Mesenchymal stem cell (in vitro differentiated cells and primary cell): Measurements from ENCODE around the gene MED9.

Experiments
- DNase-seq: peaks from one replicate; pipeline ENCODE4 v3.0.0-alpha.2; 2013
- H2AFZ ChIP-seq: one replicate; pipeline ENCODE4 v1.6.1; 2013; ENCODE audit warnings: low read depth, mild to moderate bottlenecking, control low read depth, inconsistent platforms, low read length, moderate library complexity
- H2AK5ac ChIP-seq: 2 replicates; pipeline ENCODE4 v1.6.1; 2013; ENCODE audit warnings: low read length, moderate library complexity, mild to moderate bottlenecking, inconsistent platforms; ENCODE audit not compliant: severe bottlenecking
- H2BK120ac ChIP-seq: one replicate; pipeline ENCODE4 v1.6.1; 2013; ENCODE audit warnings: low read depth, mild to moderate bottlenecking, inconsistent platforms, low read length, moderate library complexity
- H2BK12ac ChIP-seq, 2 experiments: one replicate each; pipeline ENCODE4 v1.6.1; 2013; ENCODE audit warnings: inconsistent platforms in 2 of 2, low read length in 2 of 2, mild to moderate bottlenecking in 2 of 2, moderate library complexity in 2 of 2, control low read depth in 1 of 2
- H2BK15ac ChIP-seq: one replicate; pipeline ENCODE4 v1.6.1; 2013; ENCODE audit warnings: mild to moderate bottlenecking, low read depth, inconsistent platforms; ENCODE audit not compliant: poor library complexity, severe bottlenecking
- H2BK5ac ChIP-seq: 2 replicates; pipeline ENCODE4 v1.6.1; 2013; ENCODE audit warnings: low read depth, mild to moderate bottlenecking, low read length, control low read depth, inconsistent platforms; ENCODE audit not compliant: poor library complexity, severe bottlenecking
- H3K14ac ChIP-seq, 2 experiments: one replicate each; pipeline ENCODE4 v1.6.1; 2013; ENCODE audit warnings: inconsistent platforms in 2 of 2, low read length in 2 of 2, control low read depth in 1 of 2, mild to moderate bottlenecking in 1 of 2, moderate library complexity in 1 of 2
- H3K18ac ChIP-seq, 2 experiments: one replicate each; pipeline ENCODE4 v1.6.1; 2013; ENCODE audit warnings: inconsistent platforms in 2 of 2, low read length in 2 of 2, control low read depth in 1 of 2, low read depth in 1 of 2, mild to moderate bottlenecking in 1 of 2
- H3K23ac ChIP-seq, 2 experiments: one replicate each; pipeline ENCODE4 v1.6.1; 2013; ENCODE audit warnings: inconsistent platforms in 2 of 2, low read length in 2 of 2, mild to moderate bottlenecking in 2 of 2, moderate library complexity in 2 of 2, control low read depth in 1 of 2
- H3K27ac ChIP-seq: 2 replicates; pipeline ENCODE4 v1.5.1; 2013; ENCODE audit warnings: mild to moderate bottlenecking, moderate library complexity, low read length, control low read depth, inconsistent platforms; ENCODE audit not compliant: poor library complexity, severe bottlenecking
- H3K27me3 ChIP-seq, 2 experiments: 2 replicates each; pipeline versions ENCODE4 v1.6.1 to v1.7.0; 2013; ENCODE audit warnings: low read length in 2 of 2, mild to moderate bottlenecking in 2 of 2, moderate library complexity in 2 of 2, control low read depth in 1 of 2, inconsistent platforms in 1 of 2; ENCODE audit not compliant: control insufficient read depth in 1 of 2, insufficient read depth in 1 of 2
- H3K36me3 ChIP-seq, 2 experiments: 2 replicates each; pipeline versions ENCODE4 v1.6.1 to v1.7.0; 2013; ENCODE audit warnings: low read length in 2 of 2, control low read depth in 1 of 2, inconsistent platforms in 1 of 2, low read depth in 1 of 2, mild to moderate bottlenecking in 1 of 2; ENCODE audit not compliant: insufficient read depth in 2 of 2, control insufficient read depth in 1 of 2
- H3K4ac ChIP-seq, 2 experiments: one replicate each; pipeline ENCODE4 v1.6.1; 2013; ENCODE audit warnings: inconsistent platforms in 2 of 2, low read length in 2 of 2, mild to moderate bottlenecking in 2 of 2, moderate library complexity in 2 of 2, control low read depth in 1 of 2, low read depth in 1 of 2
- H3K4me1 ChIP-seq: 2 replicates; pipeline ENCODE4 v1.6.1; 2013; ENCODE audit warnings: low read depth, low read length, control low read depth; ENCODE audit not compliant: control insufficient read depth, insufficient read depth
- H3K4me2 ChIP-seq: 2 replicates; pipeline ENCODE4 v1.6.1; 2013; ENCODE audit warnings: low read length, mild to moderate bottlenecking, inconsistent platforms; ENCODE audit not compliant: poor library complexity, severe bottlenecking
- H3K4me3 ChIP-seq, 2 experiments: 2 replicates each; pipeline versions ENCODE4 v1.5.1 to v1.7.0; 2013; ENCODE audit warnings: low read length in 2 of 2, mild to moderate bottlenecking in 2 of 2, control low read depth in 1 of 2, low read depth in 1 of 2; ENCODE audit not compliant: insufficient read depth in 1 of 2
- H3K79me1 ChIP-seq: replicated peaks from 2 replicates; pipeline ENCODE4 v1.6.1; 2013; ENCODE audit warnings: mild to moderate bottlenecking, control low read depth, low read length, inconsistent platforms; ENCODE audit not compliant: poor library complexity, severe bottlenecking
- H3K9ac ChIP-seq: 2 replicates; pipeline ENCODE4 v1.7.0; 2013; ENCODE audit warnings: mild to moderate bottlenecking, low read length, moderate library complexity
- H3K9me3 ChIP-seq: 2 replicates; pipeline ENCODE4 v1.7.0; 2013; ENCODE audit warnings: mild to moderate bottlenecking, low read length; ENCODE audit not compliant: control insufficient read depth
- H4K8ac ChIP-seq: one replicate; pipeline ENCODE4 v1.6.1; 2013; ENCODE audit warnings: inconsistent platforms, mild to moderate bottlenecking, low read length, moderate library complexity
- H4K91ac ChIP-seq: one replicate; pipeline ENCODE4 v1.6.1; 2013; ENCODE audit warnings: mild to moderate bottlenecking, low read length, inconsistent platforms
- WGBS: methylation state at CpG from one replicate; pipeline ENCODE4 v1.1.7; 2013; ENCODE audit warnings: mixed read lengths; 5-methylcytosine and 5-hydroxymethylcytosine counted together

MED9 gene

DNA sequence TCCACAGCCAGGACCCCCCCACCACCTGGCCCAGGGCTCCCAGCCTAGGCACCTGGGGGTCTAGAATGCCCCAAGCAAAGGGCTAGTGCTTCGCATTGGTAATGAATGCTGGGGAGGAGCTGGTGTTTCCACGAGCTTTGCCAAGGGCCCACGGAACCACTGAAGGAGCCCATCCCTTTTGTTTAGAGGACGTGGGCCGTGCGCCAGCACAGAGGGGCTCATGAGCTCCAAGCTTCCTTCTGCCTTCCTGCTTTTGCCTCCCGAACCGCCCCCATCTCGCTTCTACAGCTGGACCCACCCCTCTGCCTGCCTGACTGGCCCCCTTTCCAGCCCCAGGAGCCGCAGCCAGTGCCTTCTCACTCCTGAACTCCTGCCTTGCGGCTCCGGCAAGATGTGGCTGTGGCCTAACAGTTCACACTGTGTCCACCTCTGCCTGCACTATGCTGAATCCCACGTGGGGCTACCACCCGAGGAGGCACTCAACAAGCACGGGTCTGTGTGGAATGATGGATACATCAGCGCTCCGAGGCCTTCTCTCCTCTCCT, 51.2 kb downstream of the MED9 start:
- Histone ChIP-seq H3K9ac (no peak overlapping the region), H3K4me2 (no peak overlapping the region), H3K79me1 (peaks cover 2% of the 10 kb centered on the region), H2BK15ac (no peak overlapping the region), H3K4ac (no peak overlapping the region), H3K36me3 (no peaks in the 10 kb centered on the region), H3K9me3 (no peaks in the 10 kb centered on the region), H3K27me3 (no peaks in the 10 kb centered on the region), H4K91ac (no peak overlapping the region), H3K18ac (no peak overlapping the region), H2BK12ac (no peak overlapping the region), H2BK5ac (no peak overlapping the region), H3K14ac (peak overlapping the region in 1 of 2 experiments; percentile 49), H3K4me1 (peaks cover 6% of the 10 kb centered on the region), H3K23ac (no peak overlapping the region), H4K8ac (no peak overlapping the region), H2BK120ac (no peak overlapping the region), H2AFZ (no peak overlapping the region), H2AK5ac (no peak overlapping the region), H3K4me3 (no peak overlapping the region), H3K27ac (no peak overlapping the region)
- no peak for DNase-seq
- 94% methylated on average over 17 of the region's 17 CpGs for WGBS

DNA sequence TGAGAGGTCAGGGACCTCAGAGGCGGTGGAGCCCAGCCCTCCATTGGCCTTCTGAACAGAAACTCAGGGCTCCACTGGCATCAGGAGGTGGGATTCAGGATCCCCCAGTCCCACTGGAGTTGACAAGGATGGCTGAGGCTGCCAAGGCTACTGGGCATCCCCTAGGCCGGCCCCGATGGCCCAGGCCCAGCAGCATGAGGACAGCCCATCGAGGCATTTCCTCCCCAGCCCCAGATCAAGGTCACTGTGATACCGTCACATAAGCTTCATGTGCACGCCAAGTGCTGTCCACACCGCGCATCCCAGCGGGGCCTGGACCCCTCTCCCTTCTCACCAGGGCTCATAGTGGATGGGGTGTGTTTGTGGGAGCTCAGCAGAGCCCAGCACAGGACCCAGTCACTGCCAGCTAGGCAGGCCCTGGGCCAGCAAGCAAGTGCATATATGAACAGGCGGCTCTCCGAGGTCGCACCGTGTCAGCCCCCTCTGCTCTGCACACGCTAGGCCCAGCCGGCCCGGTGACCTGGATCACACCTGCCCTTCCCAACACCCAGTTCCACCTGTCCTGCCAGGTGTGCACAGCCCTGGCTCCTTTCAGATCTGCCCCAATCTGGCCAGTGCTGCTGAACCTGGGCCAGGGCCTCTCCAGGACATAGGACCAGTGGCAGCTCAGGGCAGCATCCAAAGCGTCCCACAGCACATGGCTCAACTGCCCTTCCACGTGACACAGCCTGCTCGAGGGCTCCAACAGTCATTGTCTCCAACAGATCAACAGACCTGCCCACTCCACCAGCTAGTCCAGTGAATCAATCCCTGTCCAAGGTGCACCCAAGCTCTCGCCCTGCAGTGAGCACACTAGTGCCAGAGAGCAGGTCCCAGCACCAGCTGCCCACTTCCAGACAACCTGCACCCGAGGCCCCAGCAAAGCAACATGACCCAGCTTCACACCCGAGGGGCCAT, 52.2 kb downstream of the MED9 start:
- H3K4me3 ChIP-seq: no peak overlapping the region
- no peak overlapping the region for H2BK120ac ChIP-seq
- no peak overlapping the region for H3K4ac ChIP-seq
- H4K8ac ChIP-seq: no peak overlapping the region
- H2BK5ac ChIP-seq: no peak overlapping the region
- no peak overlapping the region for H3K9ac ChIP-seq
- H3K79me1 ChIP-seq: peaks cover 2% of the 10 kb centered on the region
- H3K14ac ChIP-seq: no peak overlapping the region
- H2BK12ac ChIP-seq: no peak overlapping the region
- no peak overlapping the region for H2BK15ac ChIP-seq
- no peaks in the 10 kb centered on the region for H3K9me3 ChIP-seq
- no peak overlapping the region for H3K27ac ChIP-seq
- H4K91ac ChIP-seq: no peak overlapping the region
- DNase-seq: no peak
- no peaks in the 10 kb centered on the region for H3K36me3 ChIP-seq
- no peak overlapping the region for H3K18ac ChIP-seq
- no peak overlapping the region for H3K4me2 ChIP-seq
- no peaks in the 10 kb centered on the region for H3K27me3 ChIP-seq
- no peak overlapping the region for H3K23ac ChIP-seq
- H3K4me1 ChIP-seq: no peaks in the 10 kb centered on the region
- H2AK5ac ChIP-seq: no peak overlapping the region
- no peak overlapping the region for H2AFZ ChIP-seq
- WGBS: 89% methylated on average over 21 of the region's 22 CpGs

DNA sequence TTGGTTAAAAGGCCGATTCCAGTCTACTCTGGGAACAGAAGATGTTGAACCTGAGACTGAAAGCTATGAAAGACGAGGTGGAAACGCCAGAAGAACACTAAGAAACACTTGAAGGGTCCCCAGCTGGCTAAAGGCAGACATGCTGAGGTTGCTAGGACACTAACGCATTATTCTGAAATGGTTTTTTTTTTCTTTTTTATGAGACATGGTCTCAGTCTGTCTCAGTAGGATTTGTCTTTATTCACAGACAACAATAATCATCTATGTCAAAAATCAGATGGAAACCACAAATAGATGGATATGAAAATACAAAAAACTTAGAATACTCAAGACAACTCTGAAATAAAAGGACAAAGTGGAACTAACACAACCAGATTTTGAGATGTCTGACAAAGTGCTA, 54.4 kb downstream of the MED9 start:
- no peak overlapping the region for H3K9ac ChIP-seq
- H2BK5ac ChIP-seq: no peak overlapping the region
- H4K8ac ChIP-seq: no peak overlapping the region
- DNase-seq: no peak
- H3K14ac ChIP-seq: no peak overlapping the region
- peaks cover 2% of the 10 kb centered on the region for H3K79me1 ChIP-seq
- H3K4me1 ChIP-seq: no peaks in the 10 kb centered on the region
- no peak overlapping the region for H3K27ac ChIP-seq
- H3K4ac ChIP-seq: no peak overlapping the region
- H3K4me3 ChIP-seq: no peak overlapping the region
- H3K9me3 ChIP-seq: no peaks in the 10 kb centered on the region
- H3K4me2 ChIP-seq: no peak overlapping the region
- no peak overlapping the region for H2BK12ac ChIP-seq
- H3K18ac ChIP-seq: no peak overlapping the region
- no peak overlapping the region for H2AK5ac ChIP-seq
- H3K27me3 ChIP-seq: no peaks in the 10 kb centered on the region
- no peak overlapping the region for H3K23ac ChIP-seq
- H2BK15ac ChIP-seq: no peak overlapping the region
- H4K91ac ChIP-seq: no peak overlapping the region
- H2AFZ ChIP-seq: no peak overlapping the region
- H3K36me3 ChIP-seq: no peaks in the 10 kb centered on the region
- 79% methylated on average over 3 of the region's 4 CpGs for WGBS
- H2BK120ac ChIP-seq: no peak overlapping the region

- peaks cover 2% of the 10 kb centered on the region for H3K79me1 ChIP-seq
- WGBS: 100% methylated on average over 1 of the region's 1 CpG
These were observed 56.2 kb downstream of the MED9 start for GRCh38 chr17:17532991-17533390.

More at GRCh38 chr17:17532991-17533390, 56.2 kb downstream of the MED9 start:
- DNase-seq: no peak
- H3K27ac ChIP-seq: no peak overlapping the region
- no peak overlapping the region for H4K8ac ChIP-seq
- H4K91ac ChIP-seq: no peak overlapping the region
- no peak overlapping the region for H3K14ac ChIP-seq
- no peak overlapping the region for H3K18ac ChIP-seq
- no peak overlapping the region for H2AK5ac ChIP-seq
- H3K4ac ChIP-seq: no peak overlapping the region
- H2BK120ac ChIP-seq: no peak overlapping the region
- H2BK15ac ChIP-seq: no peak overlapping the region
- no peak overlapping the region for H2BK12ac ChIP-seq
- H3K23ac ChIP-seq: no peak overlapping the region
- peaks cover 0 to 3% of the 10 kb centered on the region in 2 experiments for H3K36me3 ChIP-seq
- H3K4me1 ChIP-seq: peaks cover 8% of the 10 kb centered on the region
- no peak overlapping the region for H3K4me3 ChIP-seq
- H2AFZ ChIP-seq: no peak overlapping the region
- no peaks in the 10 kb centered on the region for H3K9me3 ChIP-seq
- H2BK5ac ChIP-seq: no peak overlapping the region
- no peak overlapping the region for H3K4me2 ChIP-seq
- H3K9ac ChIP-seq: no peak overlapping the region
- no peaks in the 10 kb centered on the region for H3K27me3 ChIP-seq
